HG02678 (cell line): ENCODE data around the gene RBX1.
"Not testable (repeated sequence)": the region's sequence is repeated elsewhere in the genome, so short reads cannot be mapped to it uniquely, and the experiment has no call there.

Experiments used
- ATAC-seq: cut with Tn5 transposase; IDR thresholded peaks from one replicate; pipeline ENCODE4 v1.9.1; 2021; ENCODE audit warnings: mild to moderate bottlenecking, moderate library complexity; ENCODE audit not compliant: unreplicated experiment

RBX1 gene

GRCh38 chr22:40950962-40951794, at the start of gene RBX1:
RBX1 (plus strand) TSS chr22:40951378; CDS start chr22:40951399, 21 bp downstream.
- peak; percentile 77 for ATAC-seq

- ATAC-seq, result no peak
These were observed 47.1 kb upstream of the RBX1 start for GRCh38 chr22:40904101-40904500.

GRCh38 chr22:40908895-40909294, 42.3 kb upstream of the RBX1 start:
- no peak for ATAC-seq

GRCh38 chr22:40911772-40912171, 39.4 kb upstream of the RBX1 start:
- no peak for ATAC-seq

GRCh38 chr22:40912987-40913386, 38.2 kb upstream of the RBX1 start:
- ATAC-seq, result not testable (repeated sequence)

- ATAC-seq, result no peak
These were observed 31.7 kb upstream of the RBX1 start for GRCh38 chr22:40919446-40919845.

- ATAC-seq, result no peak
These were observed 30.7 kb upstream of the RBX1 start for GRCh38 chr22:40920526-40920925.

- ATAC-seq, result no peak
These were observed 28.5 kb upstream of the RBX1 start for GRCh38 chr22:40922484-40923303.

- no peak for ATAC-seq
These were observed 22.5 kb upstream of the RBX1 start for GRCh38 chr22:40928657-40929056.

- no peak for ATAC-seq
These were observed 18.8 kb upstream of the RBX1 start for GRCh38 chr22:40932396-40932795.

GRCh38 chr22:40939202-40939601, 12.0 kb upstream of the RBX1 start:
- no peak for ATAC-seq

- no peak for ATAC-seq
These were observed 822 bp downstream of the RBX1 start for GRCh38 chr22:40951795-40952605.

- no peak for ATAC-seq
These were observed 2.3 kb downstream of the RBX1 start for GRCh38 chr22:40953471-40953870.

- no peak for ATAC-seq
These were observed 2.9 kb downstream of the RBX1 start for GRCh38 chr22:40954113-40954512.

- ATAC-seq, result no peak
These were observed 4.4 kb downstream of the RBX1 start for GRCh38 chr22:40955571-40955970.

GRCh38 chr22:40957601-40958000, 6.4 kb downstream of the RBX1 start:
- no peak for ATAC-seq

GRCh38 chr22:40958299-40958698, 7.1 kb downstream of the RBX1 start:
- ATAC-seq, result no peak

- no peak for ATAC-seq
These were observed 9.0 kb downstream of the RBX1 start for GRCh38 chr22:40960145-40960544.

- ATAC-seq, result no peak
These were observed 15.0 kb downstream of the RBX1 start for GRCh38 chr22:40965936-40966725.

- no peak for ATAC-seq
These were observed 15.5 kb downstream of the RBX1 start for GRCh38 chr22:40966726-40967085.
